ENCODE results near the gene GPHB5.
"Not testable (repeated sequence)": the region's sequence is repeated elsewhere in the genome, so short reads cannot be mapped to it uniquely, and the experiment has no call there.

Gene GPHB5, protein sequence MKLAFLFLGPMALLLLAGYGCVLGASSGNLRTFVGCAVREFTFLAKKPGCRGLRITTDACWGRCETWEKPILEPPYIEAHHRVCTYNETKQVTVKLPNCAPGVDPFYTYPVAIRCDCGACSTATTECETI

GRCh38 chr14:63318835-63319234 lies at the start of gene GPHB5:
Gene GPHB5 (minus strand): TSS chr14:63318935. CDS start chr14:63317849, 1,086 bp downstream.
- no peak for DNase-seq

- DNase-seq, result no peak
These were observed 49.1 kb upstream of the GPHB5 start for GRCh38 chr14:63367742-63368364.

DNA sequence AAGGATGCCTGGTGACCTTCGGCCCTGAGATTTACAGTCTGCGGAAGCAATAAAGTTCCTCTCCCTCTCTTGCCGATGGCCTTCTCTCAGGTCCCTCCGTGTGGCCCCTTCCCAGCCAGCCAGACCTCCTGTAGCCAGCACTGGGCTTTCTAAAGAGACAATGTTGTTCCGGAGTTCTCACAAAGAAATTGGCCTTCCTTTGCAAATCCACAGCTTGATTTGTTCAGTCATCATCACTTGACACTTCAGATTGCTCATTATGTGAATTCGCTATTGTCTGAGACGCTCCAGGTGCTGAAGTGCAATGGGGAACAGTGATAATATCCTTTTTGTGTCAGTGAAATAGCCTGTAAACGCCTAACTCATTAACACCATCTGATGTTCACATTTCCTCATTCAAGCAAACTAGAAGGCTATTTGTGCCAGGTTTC lies 43.7 kb upstream of the GPHB5 start:
- DNase-seq, result no peak

DNA sequence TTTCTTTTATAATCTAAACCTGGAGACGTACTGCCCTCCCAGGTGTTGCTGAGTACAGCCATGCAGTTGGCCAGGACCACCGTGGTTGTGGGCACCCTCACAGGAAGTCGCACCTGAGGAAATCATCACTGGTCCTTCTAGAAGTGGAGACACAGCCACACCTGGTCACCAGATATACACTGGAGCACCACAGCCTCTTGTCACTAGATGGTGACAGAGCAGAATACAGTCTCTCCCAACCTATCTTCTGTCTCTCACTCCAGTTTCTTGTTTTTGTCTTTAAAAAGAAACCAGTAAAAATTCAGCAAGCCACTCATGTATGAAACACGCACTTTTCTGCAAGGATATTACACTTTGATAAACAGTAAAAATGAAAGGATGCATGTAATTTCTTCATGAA lies 43.1 kb upstream of the GPHB5 start:
- DNase-seq, result no peak

GRCh38 chr14:63357841-63358240 lies 39.1 kb upstream of the GPHB5 start:
- DNase-seq, result no peak

DNA sequence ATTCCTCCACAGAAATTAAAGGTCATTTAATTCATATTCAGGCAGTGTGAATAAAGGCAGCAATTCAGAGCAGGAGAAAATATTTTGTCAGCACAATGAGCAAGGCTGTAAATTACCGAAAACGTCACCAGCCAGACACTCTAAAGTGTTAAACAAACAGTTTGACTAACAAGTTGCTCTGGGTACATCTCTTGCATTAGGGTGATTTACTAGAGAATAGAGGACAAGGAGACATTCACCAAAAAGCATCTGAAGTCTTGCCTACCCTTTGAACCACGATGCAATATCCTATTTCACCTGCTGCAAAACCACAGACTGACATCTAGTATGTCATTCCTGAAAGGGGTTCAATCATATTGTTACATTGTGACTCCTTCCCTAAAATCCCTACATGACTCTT lies 27.1 kb upstream of the GPHB5 start:
- DNase-seq, result no peak

- no peak for DNase-seq
These were observed 25.6 kb upstream of the GPHB5 start for GRCh38 chr14:63344336-63344735.

DNA sequence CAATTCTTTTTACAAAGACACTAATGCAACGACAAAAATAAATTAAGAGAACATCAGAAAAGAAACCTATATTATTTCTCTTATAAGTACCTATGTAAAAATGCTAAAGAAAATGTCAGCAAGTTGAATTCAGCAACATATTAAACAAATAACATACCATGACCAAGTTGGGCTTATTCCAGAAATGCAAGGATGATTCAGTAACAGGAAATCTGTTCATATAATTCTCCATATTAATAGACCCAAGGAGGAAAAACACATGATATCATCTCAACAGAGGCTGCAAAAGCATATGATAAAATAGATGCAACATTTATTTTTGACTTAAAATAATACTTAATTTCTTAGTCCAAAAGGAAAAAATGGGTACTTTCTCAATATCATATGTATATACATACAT lies 25.1 kb upstream of the GPHB5 start:
- DNase-seq, result no peak

- no peak for DNase-seq
These were observed 23.6 kb upstream of the GPHB5 start for GRCh38 chr14:63342371-63342770.

GRCh38 chr14:63328787-63329737 lies 10.3 kb upstream of the GPHB5 start:
- no peak for DNase-seq

DNA sequence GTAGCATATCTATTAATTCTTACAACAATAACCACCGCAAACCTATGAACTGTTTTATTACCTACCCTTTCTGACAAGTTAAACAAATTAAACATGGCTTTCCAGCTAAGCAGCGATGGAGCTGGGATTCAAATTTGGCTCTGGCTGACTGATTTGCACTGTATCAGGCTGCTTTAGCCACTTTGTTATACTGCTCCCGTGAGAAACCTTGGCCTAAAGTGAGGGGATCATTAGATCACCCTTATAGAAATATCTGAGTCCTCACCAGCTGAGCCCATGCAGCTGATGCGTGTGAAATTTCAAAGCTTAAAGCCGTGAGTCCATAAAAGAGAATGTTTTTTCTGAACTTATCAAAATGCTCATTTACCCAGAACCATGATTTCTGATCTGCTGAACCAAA lies 8.1 kb upstream of the GPHB5 start:
- DNase-seq, result no peak

- DNase-seq, result no peak
These were observed 4.3 kb upstream of the GPHB5 start for GRCh38 chr14:63322897-63323573.

GRCh38 chr14:63322472-63322871 lies 3.7 kb upstream of the GPHB5 start:
- DNase-seq, result no peak

GRCh38 chr14:63308723-63309317 lies 9.9 kb downstream of the GPHB5 start:
- DNase-seq, result peak in 1 of 2 experiments; percentile 1

- DNase-seq, result not testable (repeated sequence)
These were observed 14.3 kb downstream of the GPHB5 start for GRCh38 chr14:63304429-63304828.

DNA sequence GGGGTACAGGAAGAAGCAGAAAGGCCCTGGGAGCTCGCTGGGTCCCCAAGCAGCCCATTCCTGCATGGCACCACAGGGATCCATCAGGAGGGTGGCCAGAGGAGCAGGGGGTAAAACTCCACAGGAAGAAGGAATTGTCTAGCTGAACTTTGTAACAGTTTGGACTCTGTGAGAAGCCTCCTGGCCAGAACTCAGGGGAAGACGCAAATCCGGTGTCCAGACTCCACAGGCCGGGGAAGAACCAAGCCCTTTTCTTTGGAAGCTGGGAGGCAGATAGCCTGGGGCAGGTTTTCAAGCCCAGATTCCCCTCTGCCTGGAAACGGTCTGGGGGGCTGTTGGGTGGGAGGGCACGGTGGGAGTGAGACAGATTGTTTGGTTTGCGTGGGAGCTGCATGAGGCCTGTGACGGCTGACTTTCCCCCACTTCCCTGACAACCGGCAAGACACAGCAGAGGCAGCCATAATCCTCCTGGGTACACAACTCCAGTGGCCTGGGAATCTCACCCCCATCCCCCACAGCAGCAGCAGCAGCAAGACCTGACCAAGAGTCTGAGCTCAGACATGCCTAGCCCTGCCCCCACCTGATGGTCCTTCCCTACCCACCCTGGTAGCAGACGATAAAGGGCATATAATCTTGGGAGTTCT lies 16.7 kb downstream of the GPHB5 start:
- no peak for DNase-seq

DNA sequence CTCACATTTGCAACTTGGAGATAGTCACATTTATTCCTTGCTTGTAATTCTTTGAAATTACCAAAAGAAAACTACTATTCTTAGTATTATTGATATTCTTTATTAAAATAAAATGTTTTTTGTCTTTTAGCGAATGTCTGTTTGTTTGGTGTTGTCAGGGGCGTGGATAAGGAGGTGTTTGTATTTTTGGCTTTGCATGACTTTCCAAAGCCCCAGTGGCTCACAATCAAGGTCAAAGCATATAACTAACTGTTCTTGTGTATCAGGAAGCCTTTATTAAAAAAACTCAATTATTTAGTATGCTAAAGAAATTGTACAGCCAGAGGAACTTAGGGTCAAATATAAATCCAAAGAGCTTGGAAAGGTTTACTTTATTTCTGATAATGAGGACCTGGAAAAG lies 17.9 kb downstream of the GPHB5 start:
- no peak for DNase-seq

- no peak for DNase-seq
These were observed 19.2 kb downstream of the GPHB5 start for GRCh38 chr14:63299351-63300110.

- no peak for DNase-seq
These were observed 21.2 kb downstream of the GPHB5 start for GRCh38 chr14:63297372-63298063.

GRCh38 chr14:63296060-63296563 lies 22.6 kb downstream of the GPHB5 start:
- no peak for DNase-seq

DNA sequence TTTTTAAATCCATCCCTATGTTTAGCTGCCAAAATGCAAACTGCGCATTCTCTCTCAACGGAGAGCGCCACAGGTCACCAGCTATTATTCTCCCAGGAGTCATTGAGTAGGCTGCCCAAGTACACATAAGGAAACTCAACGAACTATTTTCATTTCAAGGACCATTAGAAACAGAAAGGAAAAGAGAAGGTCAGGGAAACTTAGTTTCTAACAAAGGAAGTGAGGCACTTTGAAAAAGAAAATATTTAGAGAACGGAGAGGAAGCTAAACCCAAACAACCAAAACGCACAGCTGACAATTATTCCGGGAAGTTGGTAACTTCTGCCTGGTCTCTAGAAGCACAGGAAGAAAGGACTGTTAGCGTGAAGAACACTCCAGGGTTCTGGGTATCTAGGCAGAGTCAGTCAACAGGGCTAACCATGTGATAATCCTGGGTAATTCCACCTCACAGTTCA lies 23.5 kb downstream of the GPHB5 start:
- no peak for DNase-seq

All from AML-193 (cell line).